Right lung (tissue), 5 donors: ENCODE results near the gene COX7C. TPM values are rescaled to one million over a fixed set of nuclear protein-coding genes. Genes with fewer than 3 reads are reported as not detected.
"Not testable (repeated sequence)": the region's sequence is repeated elsewhere in the genome, so short reads cannot be mapped to it uniquely, and the experiment has no call there.

Experiments used
- DNase-seq, 2 donors: peaks; one replicate each; pipeline ENCODE4 v3.0.0-alpha.2; 2013
- polyA plus RNA-seq, 5 donors: library from polyadenylated mRNA; unstranded; fragments of 120-200 nt; gene quantifications; one replicate each; pipeline versions ENCODE4 v1.2.1 to v1.2.3, GENCODE V29; 2013; ENCODE audit warnings: inconsistent platforms in 1 of 5, low replicate concordance in 1 of 5; ENCODE audit not compliant: insufficient read length in 5 of 5, insufficient read depth in 1 of 5

Gene COX7C
- polyA plus RNA-seq, 5 donors = 754 to 984 (median 839) TPM

DNA sequence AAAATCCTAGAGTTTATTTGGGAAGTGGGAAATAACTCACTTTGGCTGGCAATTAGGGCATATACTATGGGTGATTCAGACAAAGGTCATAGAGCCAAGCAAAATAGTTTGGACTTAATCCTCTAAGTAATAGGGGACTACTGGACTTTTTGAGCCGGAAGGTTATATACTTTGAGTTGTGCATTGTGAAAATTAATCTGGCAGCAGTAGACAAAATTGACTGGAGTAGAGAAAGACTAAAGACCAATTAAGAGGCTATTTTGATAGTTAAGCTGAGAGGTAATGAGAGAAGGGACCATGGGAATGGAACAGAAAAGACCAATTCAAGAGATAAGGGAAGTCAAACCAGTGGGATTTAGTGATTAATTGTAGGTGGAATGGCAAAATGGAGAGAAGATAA is 28.9 kb downstream of the COX7C start:
- DNase-seq = no peak

DNA sequence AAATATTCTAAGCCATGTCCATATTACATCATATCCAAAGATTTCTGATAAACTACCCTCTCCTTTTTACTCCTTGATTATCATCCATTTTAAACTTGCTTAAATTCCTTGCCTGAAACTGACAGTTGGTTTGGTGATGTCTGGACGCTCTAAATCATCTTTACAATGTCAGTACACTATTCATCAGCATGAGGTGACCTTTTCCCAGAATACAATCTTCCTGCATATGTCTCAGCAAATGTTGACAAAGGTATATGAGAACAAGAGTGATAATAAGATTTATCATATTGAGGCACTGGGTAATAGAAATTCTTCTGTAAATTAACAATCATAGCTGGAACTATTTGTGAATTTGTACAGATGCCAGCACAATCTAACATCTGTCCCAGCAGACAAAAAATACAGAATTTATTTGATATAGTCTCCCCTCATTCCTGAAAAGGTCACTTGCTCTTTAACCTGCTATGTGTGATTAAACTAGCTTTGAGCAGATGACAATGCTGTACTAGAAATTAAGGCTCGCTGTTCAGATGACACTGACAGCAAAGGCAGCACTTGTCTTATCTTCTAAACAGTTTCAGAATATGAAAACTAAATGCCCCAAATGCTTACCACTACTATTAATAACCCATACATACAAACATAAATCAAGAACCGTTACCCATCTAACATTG is 32.2 kb downstream of the COX7C start:
- no peak for DNase-seq

DNA sequence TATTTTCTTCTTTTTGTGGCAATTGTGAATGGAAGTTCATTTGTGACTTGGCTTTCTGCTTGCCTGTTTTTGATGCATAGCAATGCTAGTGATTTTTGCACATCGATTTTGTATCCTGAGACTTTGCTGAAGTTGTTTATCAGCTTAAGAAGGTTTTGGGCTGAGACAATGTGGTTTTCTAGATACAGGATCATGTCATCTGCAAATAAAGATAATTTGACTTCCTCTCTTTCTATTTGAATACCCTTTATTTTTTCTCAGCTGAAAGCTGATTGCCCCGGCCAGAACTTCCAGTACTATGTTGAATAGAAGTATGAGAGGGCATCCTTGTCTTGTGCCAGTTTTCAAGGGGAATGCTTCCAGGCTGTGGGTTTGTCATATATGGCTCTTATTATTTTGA is 43.0 kb downstream of the COX7C start:
- DNase-seq = not testable (repeated sequence)

DNA sequence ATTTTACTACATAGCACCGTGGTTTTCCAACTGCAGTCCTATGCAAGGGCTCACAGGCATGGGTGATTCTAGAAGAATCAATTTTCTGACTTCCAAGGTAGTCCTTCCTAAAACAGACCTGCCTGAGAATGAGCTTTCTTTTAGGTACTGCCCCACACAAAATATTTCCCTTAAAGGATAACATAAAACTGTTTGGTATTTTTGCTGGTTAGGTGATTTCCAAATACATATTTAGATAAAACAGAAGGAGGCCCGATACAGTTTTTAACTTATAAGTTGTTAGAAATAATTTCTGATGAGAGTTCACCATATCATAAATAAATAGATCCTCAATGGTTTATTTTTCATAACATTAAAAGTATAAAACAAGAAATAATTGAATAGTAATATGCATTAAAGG is 46.4 kb downstream of the COX7C start:
- DNase-seq = no peak

DNA sequence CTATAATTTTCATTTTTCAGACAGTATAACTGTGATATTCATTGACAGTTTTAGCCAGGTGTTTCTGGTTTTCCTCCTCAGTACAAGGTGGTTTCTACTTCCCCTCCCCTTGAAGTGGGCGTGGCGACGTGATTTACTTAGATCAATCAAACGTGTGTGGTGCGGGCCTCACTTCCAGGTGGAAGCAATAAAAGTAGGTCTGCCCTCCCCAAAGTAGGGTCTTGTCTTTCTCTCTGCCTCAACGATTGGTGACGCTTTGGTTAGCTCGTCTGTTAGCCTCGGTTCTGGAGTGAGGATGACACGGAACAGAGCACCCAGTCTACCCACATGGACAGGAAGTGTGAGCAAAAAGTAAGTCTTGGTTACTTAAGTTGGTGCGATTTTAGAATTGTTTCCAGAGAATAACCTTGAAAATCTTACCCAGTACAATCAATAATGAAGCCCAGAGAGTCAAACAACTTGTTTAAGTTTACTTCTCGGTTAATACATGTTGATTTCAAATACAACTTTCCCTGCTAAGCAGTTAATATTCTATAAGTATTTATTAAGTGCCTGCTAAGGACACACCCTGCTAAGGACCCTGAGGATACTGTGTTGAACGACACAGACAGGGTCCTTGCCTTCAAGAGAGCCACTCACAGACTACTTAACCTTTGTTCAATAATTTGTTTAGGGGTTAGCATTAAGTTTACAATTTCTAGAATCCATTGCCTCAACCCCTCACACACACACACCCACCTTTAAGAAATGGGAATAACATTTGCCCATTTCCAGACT is 48.4 kb downstream of the COX7C start:
- no peak for DNase-seq

DNA sequence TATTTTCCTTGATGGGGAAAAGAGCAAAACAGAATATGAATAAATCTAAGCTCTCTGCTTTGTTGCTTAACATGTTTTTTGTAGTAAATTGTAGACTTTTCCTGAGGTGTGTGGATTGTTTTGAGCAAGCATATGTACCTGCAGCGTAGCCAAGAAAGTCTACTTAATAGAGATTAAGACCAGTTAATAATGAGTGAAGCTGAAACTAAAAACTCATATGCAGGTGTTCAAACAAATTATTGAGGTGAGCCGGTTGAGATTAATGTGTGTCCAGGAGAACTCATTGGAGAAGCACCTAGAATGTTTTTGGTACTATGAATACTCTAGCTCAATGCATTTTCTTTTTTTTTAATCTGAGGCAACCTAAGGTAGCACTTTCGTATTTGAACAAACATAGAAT is 49.2 kb downstream of the COX7C start:
- no peak for DNase-seq
